ENCODE measurements around the gene CFAP61. TPM values are rescaled to one million over a fixed set of nuclear protein-coding genes. Genes with fewer than 3 reads are reported as not detected.
"Not testable (repeated sequence)": the region's sequence is repeated elsewhere in the genome, so short reads cannot be mapped to it uniquely, and the experiment has no call there.

Gene CFAP61
- total and polyA plus RNA-seq, 12 donors, result 0.53 to 3.6 (median 1.1) TPM; not detected in 3

DNA sequence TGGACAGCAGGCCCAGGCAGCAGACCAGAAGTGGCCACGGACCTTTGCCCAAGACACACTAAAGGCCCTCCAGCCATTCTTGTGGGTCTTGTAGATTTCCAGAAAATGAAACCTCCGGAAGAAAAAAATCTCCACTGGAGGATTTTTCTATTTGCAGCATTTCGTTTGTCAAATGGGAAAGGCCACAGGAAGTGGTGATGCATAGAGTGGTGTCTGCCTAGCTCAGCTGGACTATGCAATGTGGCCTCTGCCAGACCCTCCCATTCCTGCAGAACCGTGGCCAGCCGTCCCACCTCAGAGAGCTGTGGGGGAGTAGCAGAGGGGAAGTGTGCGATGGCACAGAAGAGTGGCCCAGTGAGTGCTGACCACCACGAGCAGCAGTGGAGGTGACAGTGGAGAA lies 291.6 kb downstream of the CFAP61 start:
- no peak for TF ChIP-seq POLR2A (IDR thresholded peaks at IDR 0.05)
- TF ChIP-seq, protein P1, sequence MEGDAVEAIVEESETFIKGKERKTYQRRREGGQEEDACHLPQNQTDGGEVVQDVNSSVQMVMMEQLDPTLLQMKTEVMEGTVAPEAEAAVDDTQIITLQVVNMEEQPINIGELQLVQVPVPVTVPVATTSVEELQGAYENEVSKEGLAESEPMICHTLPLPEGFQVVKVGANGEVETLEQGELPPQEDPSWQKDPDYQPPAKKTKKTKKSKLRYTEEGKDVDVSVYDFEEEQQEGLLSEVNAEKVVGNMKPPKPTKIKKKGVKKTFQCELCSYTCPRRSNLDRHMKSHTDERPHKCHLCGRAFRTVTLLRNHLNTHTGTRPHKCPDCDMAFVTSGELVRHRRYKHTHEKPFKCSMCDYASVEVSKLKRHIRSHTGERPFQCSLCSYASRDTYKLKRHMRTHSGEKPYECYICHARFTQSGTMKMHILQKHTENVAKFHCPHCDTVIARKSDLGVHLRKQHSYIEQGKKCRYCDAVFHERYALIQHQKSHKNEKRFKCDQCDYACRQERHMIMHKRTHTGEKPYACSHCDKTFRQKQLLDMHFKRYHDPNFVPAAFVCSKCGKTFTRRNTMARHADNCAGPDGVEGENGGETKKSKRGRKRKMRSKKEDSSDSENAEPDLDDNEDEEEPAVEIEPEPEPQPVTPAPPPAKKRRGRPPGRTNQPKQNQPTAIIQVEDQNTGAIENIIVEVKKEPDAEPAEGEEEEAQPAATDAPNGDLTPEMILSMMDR (IDR thresholded peaks at IDR 0.05), result no peak
- Histone ChIP-seq H3K27me3 (no peaks in the 10 kb centered on the region), H3K9me3 (replicated peaks in 1 of 3) (peaks cover 0 to 11% (median 4%) of the 10 kb centered on the region in 3 donors), H3K4me3 (no peak overlapping the region), H3K36me3 (replicated peaks in 1 of 2) (no peaks in the 10 kb centered on the region), H3K27ac (no peak overlapping the region), H3K4me1 (replicated peaks in 1 of 2) (no peaks in the 10 kb centered on the region)
- intact Hi-C loops (cut with DNase I), result no loop called here
- 59 to 65% (median 63%) methylated on average over 7 of the region's 7 CpGs for WGBS, 4 donors
- no peak for DNase-seq

DNA sequence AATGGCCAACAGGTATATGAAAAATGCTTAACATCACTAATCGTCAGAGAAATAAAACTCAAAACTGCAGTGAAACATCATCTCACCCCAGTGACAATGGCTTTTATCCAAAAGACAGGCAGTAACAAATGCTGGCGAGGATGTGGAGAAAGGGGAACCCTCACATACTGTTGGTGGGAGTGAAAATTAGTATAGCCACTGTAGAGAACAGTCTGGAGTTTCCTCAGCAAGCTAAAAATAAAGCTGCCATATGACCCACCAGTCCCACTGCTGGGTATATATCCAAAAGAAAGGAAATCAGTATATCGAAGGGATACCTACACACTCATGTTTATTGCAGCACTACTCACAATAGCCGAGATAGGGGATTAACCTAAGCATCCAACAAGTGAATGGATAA lies 292.1 kb downstream of the CFAP61 start:
- no peaks in the 10 kb centered on the region for H3K4me1 ChIP-seq (replicated peaks in 1 of 2)
- intact Hi-C loops (cut with DNase I), result no loop called here
- H3K27ac ChIP-seq, result no peak overlapping the region
- TF ChIP-seq POLR2A (IDR thresholded peaks at IDR 0.05), result no peak
- TF ChIP-seq, protein P1 (IDR thresholded peaks at IDR 0.05), result no peak
- H3K27me3 ChIP-seq, result no peaks in the 10 kb centered on the region
- H3K4me3 ChIP-seq, result no peak overlapping the region
- H3K36me3 ChIP-seq (replicated peaks in 1 of 2), result no peaks in the 10 kb centered on the region
- 69 to 83% (median 79%) methylated on average over 4 of the region's 4 CpGs for WGBS, 4 donors
- H3K9me3 ChIP-seq (replicated peaks in 1 of 3), result peaks cover 0 to 11% (median 4%) of the 10 kb centered on the region in 3 donors
- DNase-seq, result no peak

DNA sequence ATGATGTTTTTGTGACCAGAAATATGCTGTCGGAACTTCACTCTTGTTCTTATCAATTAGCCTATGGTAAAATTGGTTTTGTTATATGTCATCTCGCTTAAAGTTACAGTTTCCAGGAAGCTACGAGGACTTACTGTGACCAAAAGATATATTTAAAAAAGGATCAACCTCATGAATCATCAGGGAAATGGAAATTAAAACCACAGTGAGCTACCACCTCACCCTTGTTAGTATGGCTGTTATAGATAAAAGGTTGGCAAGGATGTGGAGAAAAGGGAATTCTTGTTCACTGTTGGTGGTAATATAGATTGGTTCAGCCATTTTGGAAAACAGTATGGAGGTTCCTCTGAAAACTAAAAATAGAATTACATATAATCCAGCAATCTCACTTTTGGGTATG lies 301.2 kb downstream of the CFAP61 start:
- TF ChIP-seq, protein P1 (IDR thresholded peaks at IDR 0.05), result no peak
- TF ChIP-seq POLR2A (IDR thresholded peaks at IDR 0.05), result no peak
- Histone ChIP-seq H3K4me3 (no peak overlapping the region), H3K4me1 (replicated peaks in 1 of 2) (no peaks in the 10 kb centered on the region), H3K27me3 (no peaks in the 10 kb centered on the region), H3K9me3 (replicated peaks in 1 of 3) (no peaks in the 10 kb centered on the region), H3K36me3 (replicated peaks in 1 of 2) (no peaks in the 10 kb centered on the region), H3K27ac (no peak overlapping the region)
- 64 to 70% (median 68%) methylated on average over 3 of the region's 3 CpGs for WGBS, 4 donors
- intact Hi-C loops (cut with DNase I), result no loop called here
- DNase-seq, result no peak

DNA sequence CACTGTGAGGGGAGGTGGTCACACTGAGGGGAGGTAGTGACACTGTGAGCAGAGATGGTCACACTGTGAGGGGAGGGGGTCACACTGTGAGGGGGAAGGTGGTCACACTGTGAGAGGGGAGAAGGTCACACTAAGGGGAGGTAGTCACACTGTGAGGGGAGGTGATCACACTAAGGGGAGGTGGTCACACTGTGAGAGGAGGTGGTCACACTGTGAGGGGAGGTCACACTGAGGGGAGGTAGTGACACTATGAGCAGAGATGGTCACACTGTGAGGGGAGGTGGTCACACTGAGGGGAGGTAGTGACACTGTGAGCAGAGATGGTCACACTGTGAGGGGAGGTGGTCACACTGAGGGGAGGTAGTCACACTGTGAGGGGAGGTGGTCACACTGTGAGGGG lies 303.2 kb downstream of the CFAP61 start:
- H3K36me3 ChIP-seq (replicated peaks in 1 of 2); H3K9me3 ChIP-seq (replicated peaks in 1 of 3); intact Hi-C loops (cut with DNase I); DNase-seq; H3K4me1 ChIP-seq (replicated peaks in 1 of 2); H3K27ac ChIP-seq; H3K4me3 ChIP-seq; H3K27me3 ChIP-seq: not testable (repeated sequence)

DNA sequence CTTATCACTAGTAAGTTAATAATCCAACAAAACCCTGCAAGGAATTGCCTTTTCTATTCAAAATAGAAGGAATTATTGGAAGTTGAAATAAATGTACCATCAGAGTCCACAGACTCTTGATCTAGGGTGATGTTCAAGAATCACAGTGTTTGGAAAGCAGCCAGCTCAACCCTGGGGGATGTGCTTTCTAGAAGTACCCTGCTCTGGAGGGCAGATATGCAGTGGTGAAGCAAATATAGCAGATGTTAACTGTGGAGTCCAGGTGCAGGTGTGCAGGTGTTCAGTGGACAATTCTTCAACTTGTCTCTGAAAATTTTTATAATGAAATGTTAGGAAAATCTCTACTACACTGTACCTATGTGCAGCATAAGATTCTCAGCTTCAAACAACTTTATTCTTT lies 306.5 kb downstream of the CFAP61 start:
- Histone ChIP-seq H3K9me3 (replicated peaks in 1 of 3) (no peaks in the 10 kb centered on the region), H3K27me3 (peaks cover 15% of the 10 kb centered on the region), H3K36me3 (replicated peaks in 1 of 2) (no peaks in the 10 kb centered on the region), H3K4me1 (replicated peaks in 1 of 2) (peaks cover 0 to 7% of the 10 kb centered on the region in 2 donors), H3K27ac (no peak overlapping the region), H3K4me3 (no peak overlapping the region)
- intact Hi-C loops (cut with DNase I), result no loop called here
- TF ChIP-seq, protein P1 (IDR thresholded peaks at IDR 0.05), result no peak
- no peak for TF ChIP-seq POLR2A (IDR thresholded peaks at IDR 0.05)
- no peak for DNase-seq

Data from adrenal gland (tissue), 12 donors.